OCI-LY3 (cell line): ENCODE measurements around the gene LETM1.

ENCODE experiments used
- H2AFZ ChIP-seq: fragments of 200-600, 300-600 bp; shearing (Covaris generic); 2 replicates; pipeline ENCODE4 v1.6.0; 2014; ENCODE audit warnings: antibody characterized with exemption, low read depth, low read length
- H3K27ac ChIP-seq: fragments of 200-600, 300-600 bp; sonication (generic); 2 replicates; pipeline ENCODE4 v1.5.1; 2014; ENCODE audit warnings: mild to moderate bottlenecking, low read length, moderate library complexity, mixed read lengths
- H3K27me3 ChIP-seq: fragments of 200-600, 300-600 bp; sonication (generic); 2 replicates; pipeline ENCODE4 v1.6.1; 2014; ENCODE audit warnings: low read depth, low read length, mixed read lengths
- H3K36me3 ChIP-seq: fragments of 200-600, 300-600 bp; sonication (generic); replicated peaks from 2 replicates; pipeline ENCODE3; 2014; ENCODE audit warnings: low read depth, low read length, mixed read lengths
- H3K4me1 ChIP-seq: fragments of 300-600, 200-600 bp; sonication (generic); 2 replicates; pipeline ENCODE4 v1.6.1; 2014; ENCODE audit warnings: low read length, mixed read lengths
- H3K4me2 ChIP-seq: fragments of 200-600, 300-600 bp; sonication (generic); 2 replicates; pipeline ENCODE4 v1.6.1; 2014; ENCODE audit warnings: low read length, mixed read lengths
- H3K4me3 ChIP-seq: fragments of 300-600, 200-600 bp; sonication (generic); 2 replicates; pipeline ENCODE4 v1.5.1; 2014; ENCODE audit warnings: antibody characterized with exemption, mild to moderate bottlenecking, low read length, moderate library complexity
- H3K79me2 ChIP-seq: fragments of 300-600, 200-600 bp; shearing (Covaris generic); 2 replicates; pipeline ENCODE4 v1.6.1; 2014; ENCODE audit warnings: mild to moderate bottlenecking, low read length, mixed read lengths
- H3K9ac ChIP-seq: fragments of 300-600, 200-600 bp; shearing (Covaris generic); 2 replicates; pipeline ENCODE4 v1.6.0; 2014; ENCODE audit warnings: mild to moderate bottlenecking, low read length, moderate library complexity
- H3K9me3 ChIP-seq: fragments of 200-600, 300-600 bp; shearing (Covaris generic); 2 replicates; pipeline ENCODE4 v1.6.1; 2014; ENCODE audit warnings: low read length, mixed read lengths; ENCODE audit not compliant: insufficient read depth
- H4K20me1 ChIP-seq: fragments of 200-600, 300-600 bp; sonication (generic); 2 replicates; pipeline ENCODE4 v1.6.1; 2016; ENCODE audit warnings: low read length, mixed read lengths; ENCODE audit not compliant: insufficient read depth
- EZH2phosphoT487 ChIP-seq: fragments of 200-600 bp; shearing (Covaris generic); IDR thresholded peaks from 2 replicates; pipeline ENCODE4 v1.6.1; 2018; ENCODE audit warnings: antibody characterized with exemption, mixed run types, low read depth
- TF ChIP-seq, protein P1 (sequence below): fragments of 200-600, 300-600 bp; sonication (generic); IDR thresholded peaks from 2 replicates; pipeline ENCODE4 v1.5.1; 2014; ENCODE audit warnings: antibody characterized with exemption, low read length, low read depth

LETM1 gene

DNA sequence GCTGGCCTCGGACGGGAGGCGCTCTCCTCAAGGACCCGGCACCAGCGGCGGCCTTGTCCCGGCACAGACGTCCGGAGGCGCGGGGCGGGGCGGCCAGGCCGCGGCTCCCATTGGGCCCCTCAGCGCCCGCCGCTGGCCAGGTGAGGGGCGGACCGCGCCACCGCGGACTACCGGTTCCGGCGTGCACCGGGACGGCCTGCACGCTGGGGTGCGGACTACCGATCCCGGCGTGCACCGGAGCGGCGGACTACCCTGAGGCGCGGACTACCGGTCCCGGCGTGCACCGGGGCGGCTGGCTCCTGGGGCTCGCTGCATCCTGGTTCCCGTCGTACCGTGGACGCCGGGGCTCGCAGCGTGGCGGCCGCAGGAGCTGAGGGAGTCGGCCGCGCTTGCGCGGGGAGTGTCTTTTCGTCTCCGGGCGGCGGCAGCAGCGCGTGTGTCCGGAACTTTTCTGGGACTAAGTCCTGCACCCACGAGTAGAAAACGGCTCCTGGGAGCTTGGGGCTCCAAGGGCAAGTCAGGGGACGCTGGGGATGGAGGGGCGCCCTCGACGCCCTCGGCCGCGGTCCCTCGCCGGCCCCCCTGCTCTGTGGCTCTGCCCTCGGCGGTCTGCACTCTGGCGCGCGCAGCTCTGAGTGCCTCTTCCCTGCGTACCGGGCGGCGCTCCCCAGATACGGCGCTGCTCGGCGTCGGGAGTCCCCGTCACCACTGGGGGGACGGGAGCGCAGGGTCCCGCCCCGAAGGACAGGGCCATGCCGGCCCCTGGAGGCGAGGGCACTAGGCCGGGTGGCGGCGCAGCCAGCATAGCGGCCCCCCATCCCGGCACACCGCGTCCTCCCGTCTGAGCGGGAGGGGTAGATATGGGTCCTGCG is at the start of gene LETM1:
TSS of gene LETM1 (minus strand) at position 86 of the 872 bp plus-strand sequence. CDS start 206 bp downstream, outside the sequence.
- Histone ChIP-seq H2AFZ (peak within 1 kb of the TSS; percentile 8; the same call in 1 of the 2 replicates), H3K4me2 (peak within 1 kb of the TSS; percentile 99), H3K36me3 (peaks cover 6% of the 10 kb centered on the region), H3K4me3 (peak within 1 kb of the TSS; percentile 94), H3K9ac (peak within 1 kb of the TSS; percentile 79), H4K20me1 (peaks cover 17% of the 10 kb centered on the region), H3K79me2 (peaks cover 61% of the 10 kb centered on the region), H3K4me1 (peaks cover 13% of the 10 kb centered on the region), H3K9me3 (no peaks in the 10 kb centered on the region), H3K27ac (peak within 1 kb of the TSS; percentile 47), H3K27me3 (0 out of 2 replicates have a peak, but pooled peaks cover 3% of the 10 kb centered on the region)
- TF ChIP-seq, protein P1, sequence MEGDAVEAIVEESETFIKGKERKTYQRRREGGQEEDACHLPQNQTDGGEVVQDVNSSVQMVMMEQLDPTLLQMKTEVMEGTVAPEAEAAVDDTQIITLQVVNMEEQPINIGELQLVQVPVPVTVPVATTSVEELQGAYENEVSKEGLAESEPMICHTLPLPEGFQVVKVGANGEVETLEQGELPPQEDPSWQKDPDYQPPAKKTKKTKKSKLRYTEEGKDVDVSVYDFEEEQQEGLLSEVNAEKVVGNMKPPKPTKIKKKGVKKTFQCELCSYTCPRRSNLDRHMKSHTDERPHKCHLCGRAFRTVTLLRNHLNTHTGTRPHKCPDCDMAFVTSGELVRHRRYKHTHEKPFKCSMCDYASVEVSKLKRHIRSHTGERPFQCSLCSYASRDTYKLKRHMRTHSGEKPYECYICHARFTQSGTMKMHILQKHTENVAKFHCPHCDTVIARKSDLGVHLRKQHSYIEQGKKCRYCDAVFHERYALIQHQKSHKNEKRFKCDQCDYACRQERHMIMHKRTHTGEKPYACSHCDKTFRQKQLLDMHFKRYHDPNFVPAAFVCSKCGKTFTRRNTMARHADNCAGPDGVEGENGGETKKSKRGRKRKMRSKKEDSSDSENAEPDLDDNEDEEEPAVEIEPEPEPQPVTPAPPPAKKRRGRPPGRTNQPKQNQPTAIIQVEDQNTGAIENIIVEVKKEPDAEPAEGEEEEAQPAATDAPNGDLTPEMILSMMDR = peak; percentile 12; the same call in 1 of the 2 replicates
- TF ChIP-seq EZH2phosphoT487 = no peak

DNA sequence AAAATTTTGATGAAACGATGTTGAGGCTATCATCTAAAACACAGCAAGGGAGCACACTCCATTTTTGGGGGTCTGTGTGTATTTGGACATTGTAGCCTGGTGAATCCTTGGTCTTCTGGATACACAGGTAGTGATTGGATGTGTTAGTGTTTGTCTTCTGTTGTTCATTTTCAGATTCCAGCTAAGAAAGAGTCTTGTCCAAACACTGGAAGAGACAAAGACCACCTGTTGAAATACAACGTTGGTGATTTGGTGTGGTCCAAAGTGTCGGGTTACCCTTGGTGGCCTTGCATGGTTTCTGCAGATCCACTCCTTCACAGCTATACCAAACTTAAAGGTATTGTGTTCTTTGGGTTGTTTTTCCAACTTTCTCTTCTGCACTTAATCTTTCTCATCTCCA is 48.1 kb upstream of the LETM1 start:
- Histone ChIP-seq H2AFZ (no peak overlapping the region), H4K20me1 (peaks cover 76% of the 10 kb centered on the region), H3K9ac (no peak overlapping the region), H3K36me3 (peaks cover 70% of the 10 kb centered on the region), H3K27ac (no peak overlapping the region), H3K79me2 (peaks cover 99% of the 10 kb centered on the region), H3K4me1 (peaks cover 6% of the 10 kb centered on the region), H3K9me3 (no peaks in the 10 kb centered on the region), H3K4me3 (no peak overlapping the region), H3K4me2 (no peak overlapping the region), H3K27me3 (no peaks in the 10 kb centered on the region)
- no peak for TF ChIP-seq EZH2phosphoT487
- TF ChIP-seq, protein P1 = no peak

DNA sequence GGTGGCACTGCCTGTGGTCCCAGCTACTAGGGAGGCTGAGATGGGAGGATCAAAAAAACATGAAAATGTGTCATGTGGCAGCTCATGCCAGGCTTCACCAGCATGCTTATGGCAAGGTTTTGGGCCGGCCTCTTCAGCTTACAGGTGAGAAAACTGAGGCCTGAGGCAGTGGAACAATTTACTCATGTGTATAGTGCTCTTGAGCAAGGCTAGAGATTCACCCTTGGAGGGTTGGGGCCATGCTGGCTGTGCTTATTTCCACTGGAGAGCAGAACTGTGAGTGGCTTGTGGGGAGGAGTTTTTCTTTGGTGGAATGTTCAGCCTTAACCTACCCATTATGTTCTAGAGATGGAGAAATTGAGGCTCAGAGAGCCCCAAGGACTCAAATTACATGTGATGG is 47.1 kb upstream of the LETM1 start:
- Histone ChIP-seq H3K9me3 (no peaks in the 10 kb centered on the region), H3K4me1 (peaks cover 11% of the 10 kb centered on the region), H3K27me3 (no peaks in the 10 kb centered on the region), H3K27ac (no peak overlapping the region), H3K9ac (no peak overlapping the region), H3K4me3 (no peak overlapping the region), H4K20me1 (peaks cover 74% of the 10 kb centered on the region), H3K4me2 (no peak overlapping the region), H3K79me2 (peaks cover 97% of the 10 kb centered on the region), H3K36me3 (peaks cover 62% of the 10 kb centered on the region), H2AFZ (no peak overlapping the region)
- TF ChIP-seq, protein P1 = no peak
- TF ChIP-seq EZH2phosphoT487 = no peak

DNA sequence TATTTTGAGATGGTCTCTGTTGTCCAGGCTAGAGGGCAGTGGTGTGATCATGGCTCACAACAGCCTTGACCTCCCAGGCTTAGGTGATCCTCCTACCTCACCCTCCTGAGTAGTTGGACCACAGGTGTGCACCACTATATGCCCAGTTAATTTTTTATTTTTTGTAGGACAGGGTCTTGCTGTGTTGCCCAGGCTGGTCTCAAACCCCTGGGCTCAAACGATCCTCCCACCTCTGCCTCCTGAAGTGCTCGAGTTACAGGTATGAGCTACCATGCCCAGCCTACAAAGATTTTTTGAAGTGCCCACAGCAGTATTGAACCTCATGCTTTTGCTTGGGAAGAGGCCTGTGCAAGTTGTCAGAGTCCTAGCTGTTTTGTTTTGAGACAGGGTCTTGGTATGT is 46.3 kb upstream of the LETM1 start:
- Histone ChIP-seq H3K4me3 (no peak overlapping the region), H3K9me3 (no peaks in the 10 kb centered on the region), H2AFZ (no peak overlapping the region), H3K36me3 (peaks cover 58% of the 10 kb centered on the region), H3K4me2 (no peak overlapping the region), H3K79me2 (peaks cover 97% of the 10 kb centered on the region), H3K9ac (no peak overlapping the region), H3K27me3 (no peaks in the 10 kb centered on the region), H3K4me1 (peaks cover 11% of the 10 kb centered on the region), H4K20me1 (peaks cover 74% of the 10 kb centered on the region), H3K27ac (no peak overlapping the region)
- TF ChIP-seq, protein P1 = no peak
- no peak for TF ChIP-seq EZH2phosphoT487
